H9 (cell line): ENCODE results near the gene ANKRD11. TPM values are rescaled to one million over a fixed set of nuclear protein-coding genes. Genes with fewer than 3 reads are reported as not detected.

ENCODE experiments used
- DNase-seq: peaks from one replicate; pipeline ENCODE4 v3.0.0-alpha.2; 2017
- H2AFZ ChIP-seq: one replicate; pipeline ENCODE4 v1.6.1; 2013; ENCODE audit warnings: mild to moderate bottlenecking, low read length, control low read depth, moderate library complexity
- H2AK5ac ChIP-seq: 2 replicates; pipeline ENCODE4 v1.6.1; 2013; ENCODE audit warnings: low read length, control low read depth, mixed read lengths; ENCODE audit not compliant: insufficient read length
- H2BK120ac ChIP-seq: one replicate; pipeline ENCODE4 v1.6.1; 2013; ENCODE audit warnings: low read depth, mild to moderate bottlenecking, low read length, control low read depth, inconsistent platforms; ENCODE audit not compliant: poor library complexity, severe bottlenecking
- H2BK12ac ChIP-seq: 2 replicates; pipeline ENCODE4 v1.6.1; 2013; ENCODE audit warnings: low read length, control low read depth, mixed read lengths, low read depth; ENCODE audit not compliant: insufficient read length
- H2BK15ac ChIP-seq: 2 replicates; pipeline ENCODE4 v1.6.1; 2013; ENCODE audit warnings: low read depth, low read length, control low read depth
- H2BK20ac ChIP-seq: one replicate; pipeline ENCODE4 v1.6.1; 2013; ENCODE audit warnings: low read depth, mild to moderate bottlenecking, low read length, control low read depth, inconsistent platforms; ENCODE audit not compliant: poor library complexity, severe bottlenecking
- H2BK5ac ChIP-seq: 2 replicates; pipeline ENCODE4 v1.6.1; 2013; ENCODE audit warnings: low read length, control low read depth, mixed read lengths; ENCODE audit not compliant: insufficient read length
- H3K14ac ChIP-seq: 2 replicates; pipeline ENCODE4 v1.6.1; 2013; ENCODE audit warnings: low read length, control low read depth; ENCODE audit not compliant: insufficient read depth
- H3K18ac ChIP-seq: 2 replicates; pipeline ENCODE4 v1.6.1; 2013; ENCODE audit warnings: low read depth, mild to moderate bottlenecking, mixed read lengths, low read length, control low read depth; ENCODE audit not compliant: insufficient read length
- H3K23ac ChIP-seq: 2 replicates; pipeline ENCODE4 v1.6.1; 2013; ENCODE audit warnings: low read length, control low read depth, mixed read lengths, low read depth; ENCODE audit not compliant: insufficient read length
- H3K23me2 ChIP-seq: 2 replicates; pipeline ENCODE4 v1.6.1; 2013; ENCODE audit warnings: low read depth, mild to moderate bottlenecking, mixed read lengths, low read length, control low read depth; ENCODE audit not compliant: insufficient read length, poor library complexity, severe bottlenecking
- H3K27ac ChIP-seq: 2 replicates; pipeline ENCODE4 v1.5.1; 2013; ENCODE audit warnings: low read length, control low read depth, mixed read lengths, low read depth; ENCODE audit not compliant: insufficient read length
- H3K27me3 ChIP-seq: 2 replicates; pipeline ENCODE4 v1.6.1; 2013; ENCODE audit warnings: low read length, control low read depth, inconsistent platforms; ENCODE audit not compliant: insufficient read depth
- H3K4ac ChIP-seq: 2 replicates; pipeline ENCODE4 v1.6.1; 2013; ENCODE audit warnings: low read depth, mild to moderate bottlenecking, control low read depth, inconsistent platforms, low read length, moderate library complexity
- H3K4me1 ChIP-seq: 2 replicates; pipeline ENCODE4 v1.6.1; 2013; ENCODE audit warnings: low read length, control low read depth, inconsistent platforms; ENCODE audit not compliant: insufficient read depth
- H3K4me2 ChIP-seq: 2 replicates; pipeline ENCODE4 v1.6.1; 2013; ENCODE audit warnings: low read length, control low read depth, mixed read lengths; ENCODE audit not compliant: insufficient read length, insufficient read depth
- H3K56ac ChIP-seq: 2 replicates; pipeline ENCODE4 v1.6.1; 2013; ENCODE audit warnings: low read depth, mild to moderate bottlenecking, mixed read lengths, low read length, control low read depth; ENCODE audit not compliant: insufficient read length
- H3K79me1 ChIP-seq: 2 replicates; pipeline ENCODE4 v1.6.1; 2013; ENCODE audit warnings: low read depth, mild to moderate bottlenecking, moderate library complexity, low read length, control low read depth, inconsistent platforms; ENCODE audit not compliant: insufficient read depth, poor library complexity, severe bottlenecking
- H3K79me2 ChIP-seq: 2 replicates; pipeline ENCODE4 v1.6.1; 2013; ENCODE audit warnings: low read length, control low read depth, inconsistent platforms; ENCODE audit not compliant: insufficient read depth
- H3K9ac ChIP-seq: 2 replicates; pipeline ENCODE4 v1.6.1; 2013; ENCODE audit warnings: low read length, control low read depth, mixed read lengths; ENCODE audit not compliant: insufficient read length; ENCODE audit errors: extremely low read depth
- H3K9me3 ChIP-seq: one replicate; pipeline ENCODE4 v1.6.1; 2013; ENCODE audit warnings: low read depth, low read length, inconsistent platforms; ENCODE audit not compliant: control insufficient read depth
- H3T11ph ChIP-seq: one replicate; pipeline ENCODE4 v1.6.1; 2013; ENCODE audit warnings: mild to moderate bottlenecking, low read length, control low read depth, inconsistent platforms
- H4K20me1 ChIP-seq: one replicate; pipeline ENCODE4 v1.6.1; 2013; ENCODE audit not compliant: control insufficient read depth, insufficient read length, insufficient read depth
- H4K5ac ChIP-seq: 2 replicates; pipeline ENCODE4 v1.6.1; 2013; ENCODE audit warnings: low read depth, mild to moderate bottlenecking, mixed read lengths, low read length, control low read depth; ENCODE audit not compliant: insufficient read length
- H4K8ac ChIP-seq: replicated peaks from 2 replicates; pipeline ENCODE4 v1.6.1; 2013; ENCODE audit warnings: low read length, control low read depth, mixed read lengths, low read depth; ENCODE audit not compliant: insufficient read length
- H4K91ac ChIP-seq: 2 replicates; pipeline ENCODE4 v1.6.1; 2013; ENCODE audit warnings: low read depth, mild to moderate bottlenecking, moderate library complexity, mixed read lengths, low read length, control low read depth; ENCODE audit not compliant: insufficient read length
- H3K27ac Mint-ChIP-seq, 3 experiments: 2 replicates in 2 of 3; 3 replicates in 1 of 3; pipeline ENCODE4 v1.8.0; 2020 to 2021; ENCODE audit warnings: mixed read lengths in 3 of 3, mild to moderate bottlenecking in 1 of 3, moderate library complexity in 1 of 3
- H3K27me3 Mint-ChIP-seq: 2 replicates; pipeline ENCODE4 v1.8.0; 2021; ENCODE audit warnings: low read depth, mild to moderate bottlenecking, moderate library complexity, mixed read lengths
- H3K36me3 Mint-ChIP-seq, 3 experiments: 2 replicates in 2 of 3; 3 replicates in 1 of 3; pipeline ENCODE4 v1.8.0; 2020 to 2021; ENCODE audit warnings: low read depth in 3 of 3, mixed read lengths in 3 of 3; ENCODE audit not compliant: insufficient read depth in 1 of 3
- H3K4me1 Mint-ChIP-seq, 2 experiments: 2 replicates each; pipeline ENCODE4 v1.8.0; 2020; ENCODE audit warnings: mixed read lengths in 2 of 2
- H3K4me3 Mint-ChIP-seq, 2 experiments: 2 replicates in 1 of 2; 3 replicates in 1 of 2; pipeline ENCODE4 v1.8.0; 2020 to 2021; ENCODE audit warnings: mild to moderate bottlenecking in 2 of 2, mixed read lengths in 2 of 2, moderate library complexity in 1 of 2
- H3K9me3 Mint-ChIP-seq, 2 experiments: 2 replicates in 1 of 2; 3 replicates in 1 of 2; pipeline ENCODE4 v1.8.0; 2020; ENCODE audit warnings: mild to moderate bottlenecking in 2 of 2, mixed read lengths in 2 of 2, moderate library complexity in 1 of 2
- CTCF ChIP-seq: fragments of 200-600 bp; sonication (generic); conservative IDR thresholded peaks from 3 replicates; pipeline ENCODE4 v1.8.0; 2021; ENCODE audit warnings: antibody characterized with exemption, mild to moderate bottlenecking
- WGBS: extraction: QIAGEN DNeasy Blood & Tissue Kit; methylation state at CpG from one replicate; pipeline ENCODE4 v1.1.7; 2013; ENCODE audit warnings: missing lambda C conversion rate, low lambda C conversion rate, mixed read lengths; ENCODE audit not compliant: insufficient read length; ENCODE audit errors: extremely low coverage; 5-methylcytosine and 5-hydroxymethylcytosine counted together
- total RNA-seq: library from RNA; stranded (reverse); gene quantifications from 2 replicates; pipeline ENCODE4 v1.2.1, GENCODE V29; 2021

ANKRD11 gene
- total RNA-seq, 1 experiment from 2014 or later: 181 TPM

DNA sequence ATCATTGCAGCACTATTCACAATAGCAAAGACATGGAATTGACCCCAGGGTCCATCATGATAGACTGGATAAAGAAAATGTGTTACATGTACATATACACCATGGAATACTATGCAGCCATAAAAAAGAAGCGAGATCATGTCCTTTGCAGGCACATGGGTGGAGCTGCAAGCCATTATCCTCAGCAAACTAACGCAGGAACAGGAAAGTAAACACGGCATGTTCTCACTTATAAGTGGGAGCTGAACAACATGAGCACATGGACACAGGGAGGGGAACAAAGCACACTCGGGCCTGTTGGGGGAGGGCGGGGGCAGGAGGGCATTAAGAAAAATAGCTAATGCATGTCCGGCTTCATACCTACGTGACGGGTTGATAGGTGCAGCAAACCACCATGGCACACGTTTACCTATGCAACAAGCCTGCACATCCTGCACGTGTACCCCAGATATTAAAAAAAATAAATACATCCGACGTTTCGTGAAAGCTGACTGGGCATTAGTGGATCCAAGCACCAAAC lies 243.9 kb downstream of the ANKRD11 start:
- Histone ChIP-seq H4K91ac (no peak overlapping the region), H3K79me2 (no peaks in the 10 kb centered on the region), H3K9ac (no peak overlapping the region), H2BK120ac (no peak overlapping the region), H3K56ac (no peak overlapping the region), H3T11ph (no peak overlapping the region), H3K4ac (no peak overlapping the region), H2BK20ac (no peak overlapping the region), H3K79me1 (no peaks in the 10 kb centered on the region), H3K27me3 (no peaks in the 10 kb centered on the region), H3K23me2 (peaks cover 7% of the 10 kb centered on the region), H2BK15ac (no peak overlapping the region), H3K27ac (no peak overlapping the region), H3K4me2 (peak overlapping the region; percentile 29), H3K9me3 (no peaks in the 10 kb centered on the region), H2AFZ (no peak overlapping the region), H4K8ac (no peak overlapping the region), H3K18ac (no peak overlapping the region), H4K5ac (no peak overlapping the region), H2BK5ac (no peak overlapping the region), H4K20me1 (no peaks in the 10 kb centered on the region), H3K4me1 (no peaks in the 10 kb centered on the region), H3K23ac (no peak overlapping the region), H3K14ac (no peak overlapping the region), H2BK12ac (no peak overlapping the region), H2AK5ac (no peak overlapping the region)
- no peak for TF ChIP-seq CTCF
- no CpG with 5 or more reads among the region's 13 CpGs for WGBS
- no peak for DNase-seq
- Mint-ChIP-seq H3K9me3 (peaks cover 2 to 3% of the 10 kb centered on the region in 2 experiments; a peak in 2 of 5 replicates), H3K4me1 (peaks cover 3% of the 10 kb centered on the region in 2 experiments; a peak in 2 of 4 replicates), H3K27me3 (peaks cover 24% of the 10 kb centered on the region), H3K36me3 (peaks cover 0 to 7% (median 0%) of the 10 kb centered on the region in 3 experiments; a peak in 2 of 7 replicates), H3K4me3 (peak overlapping the region; percentile 66 to 79), H3K27ac (no peak overlapping the region)
